SH-SY5Y (cell line): Measurements from ENCODE around the gene TSPO.

Source experiments
- GATA2 ChIP-seq: IDR thresholded peaks from 2 replicates; pipeline ENCODE4 v1.6.1; 2011; ENCODE audit warnings: mild to moderate bottlenecking, low read depth, low read length
- GATA3 ChIP-seq: IDR thresholded peaks from 2 replicates; pipeline ENCODE4 v1.6.1; 2011; ENCODE audit warnings: low read depth, mild to moderate bottlenecking, low read length, moderate library complexity

- TF ChIP-seq GATA2 = no peak
- no peak for TF ChIP-seq GATA3
These were observed 621 bp downstream of the TSPO start for GRCh38 chr22:43152003-43152356.
